ENCODE results near the gene NEK5.

- no peak for TF ChIP-seq CTCF (conservative IDR thresholded peaks at IDR 0.05)
- no peak for TF ChIP-seq EZH2 (IDR thresholded peaks at IDR 0.05; ENCODE audit: low read depth)
Measured at GRCh38 chr13:52024481-52024880, 104.4 kb downstream of the NEK5 start, which contains the start of gene UTP14C.
